ENCODE data around the gene MMAB.

Gene MMAB

DNA sequence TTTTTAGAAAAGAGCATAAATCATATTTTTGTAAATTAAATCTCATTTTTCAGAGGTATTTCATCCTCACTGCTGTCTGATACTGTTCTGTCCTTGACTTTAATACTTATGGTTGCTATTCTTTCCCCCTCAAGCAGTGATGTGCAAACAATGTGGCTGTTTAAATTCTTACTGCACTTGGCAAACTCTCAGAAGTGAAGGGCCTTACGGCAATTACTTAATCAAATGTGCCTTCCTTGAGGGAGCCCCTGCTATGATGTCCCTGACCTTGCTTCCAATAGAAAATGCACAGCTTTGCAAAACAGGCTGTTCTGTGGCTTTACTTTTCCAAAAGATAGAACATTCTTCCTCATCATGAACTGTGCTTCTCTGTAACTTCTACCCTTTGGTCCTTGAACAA lies 60.7 kb downstream of the MMAB start:
- DNase-seq (ENCODE audit: low spot score), result no peak

DNA sequence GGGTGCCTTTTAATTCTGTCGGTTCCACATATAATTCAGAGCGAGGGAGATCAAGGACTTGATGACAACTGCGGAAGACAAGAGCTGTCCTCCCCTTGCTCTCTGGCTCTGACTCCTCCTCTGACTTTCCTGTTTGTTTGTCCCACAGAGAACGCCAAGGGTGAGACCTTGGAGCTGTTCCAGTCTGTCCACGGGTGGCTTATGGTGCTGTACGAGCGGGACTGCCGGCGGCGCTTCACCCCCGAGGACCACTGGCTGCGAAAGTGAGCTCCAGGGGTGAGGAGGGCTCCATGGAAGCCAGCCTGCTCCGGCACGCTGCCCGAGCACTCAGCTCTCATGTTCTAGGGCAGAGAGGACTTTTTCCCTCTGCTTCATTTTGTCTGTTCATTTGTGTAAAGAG lies 63.1 kb downstream of the MMAB start:
- no peak for DNase-seq (ENCODE audit: low spot score)

DNA sequence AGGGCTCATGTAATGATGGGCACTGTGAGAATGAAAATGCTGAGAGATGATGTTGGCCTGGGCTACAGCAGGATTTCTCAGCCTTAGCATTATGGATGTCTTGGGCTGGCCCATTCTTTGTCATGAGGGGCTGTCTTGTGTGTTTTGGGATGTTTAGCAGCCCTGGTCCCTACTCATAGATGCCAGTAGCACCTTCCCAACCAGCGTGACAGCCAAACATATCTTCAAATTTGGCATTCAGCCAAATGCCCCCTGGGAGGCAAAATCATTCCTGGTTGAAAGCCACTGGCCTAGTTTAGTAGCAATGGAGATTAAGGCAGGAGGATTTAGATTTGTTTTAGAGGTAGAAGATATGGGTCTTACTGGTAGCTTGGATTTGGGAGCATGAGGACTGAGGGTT lies 69.2 kb downstream of the MMAB start:
- DNase-seq (ENCODE audit: low spot score), result no peak
